ENCODE data around the gene SERPINB12.

SERPINB12 gene, protein sequence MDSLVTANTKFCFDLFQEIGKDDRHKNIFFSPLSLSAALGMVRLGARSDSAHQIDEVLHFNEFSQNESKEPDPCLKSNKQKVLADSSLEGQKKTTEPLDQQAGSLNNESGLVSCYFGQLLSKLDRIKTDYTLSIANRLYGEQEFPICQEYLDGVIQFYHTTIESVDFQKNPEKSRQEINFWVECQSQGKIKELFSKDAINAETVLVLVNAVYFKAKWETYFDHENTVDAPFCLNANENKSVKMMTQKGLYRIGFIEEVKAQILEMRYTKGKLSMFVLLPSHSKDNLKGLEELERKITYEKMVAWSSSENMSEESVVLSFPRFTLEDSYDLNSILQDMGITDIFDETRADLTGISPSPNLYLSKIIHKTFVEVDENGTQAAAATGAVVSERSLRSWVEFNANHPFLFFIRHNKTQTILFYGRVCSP

DNA sequence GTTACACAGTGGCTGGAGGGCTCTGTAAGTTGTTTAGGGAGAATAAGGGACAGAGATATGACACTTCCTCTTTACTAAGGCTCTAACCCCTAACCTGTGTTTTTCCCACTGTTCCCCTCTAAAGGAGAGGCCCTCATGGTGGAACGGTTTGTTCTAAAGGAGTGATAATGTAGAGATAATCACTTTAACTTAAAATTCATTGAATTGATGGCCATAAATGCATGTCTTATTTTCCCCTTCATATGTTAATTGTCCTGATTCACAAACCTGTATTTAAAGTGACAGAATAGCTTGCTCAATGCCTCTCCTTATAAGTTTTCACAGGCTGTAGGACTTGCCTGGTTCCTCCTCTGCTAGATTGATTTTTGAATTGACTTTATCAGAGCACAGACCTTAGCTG is at the start of gene SERPINB12:
Gene SERPINB12 (plus strand): TSS at position 301 of the 400 bp plus-strand sequence. CDS start 13,791 bp downstream, outside the sequence.
- DNase-seq: no peak

DNA sequence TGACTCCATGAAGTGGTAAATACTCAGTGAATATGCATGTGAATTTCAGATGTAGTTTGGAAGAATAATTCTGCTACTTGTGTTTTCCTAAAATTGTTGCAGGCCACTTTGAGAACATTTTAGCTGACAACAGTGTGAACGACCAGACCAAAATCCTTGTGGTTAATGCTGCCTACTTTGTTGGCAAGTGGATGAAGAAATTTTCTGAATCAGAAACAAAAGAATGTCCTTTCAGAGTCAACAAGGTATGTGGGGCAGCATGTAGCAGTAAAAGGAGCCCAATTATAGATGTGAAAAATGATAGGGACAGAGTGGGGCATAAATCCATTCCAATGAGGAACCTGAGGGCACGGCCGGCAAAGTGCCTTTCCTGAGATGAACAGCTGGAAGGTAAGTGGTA is 49.3 kb upstream of the SERPINB12 start:
- no peak for DNase-seq

DNA sequence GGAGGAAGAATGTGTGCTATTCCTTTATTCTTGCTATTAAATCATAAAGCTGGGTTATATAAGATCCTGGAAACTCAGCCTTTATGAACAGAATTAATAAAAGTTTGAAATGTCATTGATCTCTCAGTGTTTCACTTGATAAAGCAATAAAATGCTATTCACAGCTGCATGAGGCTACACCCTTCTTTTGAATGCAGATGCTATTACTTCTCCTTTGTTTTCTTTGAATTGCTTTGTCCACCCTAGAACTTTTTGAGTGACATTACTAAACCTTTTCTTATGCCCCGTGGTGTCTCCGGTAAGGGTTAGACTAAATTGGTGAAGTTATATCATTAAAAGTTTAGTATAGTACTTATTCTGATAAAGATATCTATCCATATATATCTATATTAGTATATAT is 46.5 kb upstream of the SERPINB12 start:
- no peak for DNase-seq

DNA sequence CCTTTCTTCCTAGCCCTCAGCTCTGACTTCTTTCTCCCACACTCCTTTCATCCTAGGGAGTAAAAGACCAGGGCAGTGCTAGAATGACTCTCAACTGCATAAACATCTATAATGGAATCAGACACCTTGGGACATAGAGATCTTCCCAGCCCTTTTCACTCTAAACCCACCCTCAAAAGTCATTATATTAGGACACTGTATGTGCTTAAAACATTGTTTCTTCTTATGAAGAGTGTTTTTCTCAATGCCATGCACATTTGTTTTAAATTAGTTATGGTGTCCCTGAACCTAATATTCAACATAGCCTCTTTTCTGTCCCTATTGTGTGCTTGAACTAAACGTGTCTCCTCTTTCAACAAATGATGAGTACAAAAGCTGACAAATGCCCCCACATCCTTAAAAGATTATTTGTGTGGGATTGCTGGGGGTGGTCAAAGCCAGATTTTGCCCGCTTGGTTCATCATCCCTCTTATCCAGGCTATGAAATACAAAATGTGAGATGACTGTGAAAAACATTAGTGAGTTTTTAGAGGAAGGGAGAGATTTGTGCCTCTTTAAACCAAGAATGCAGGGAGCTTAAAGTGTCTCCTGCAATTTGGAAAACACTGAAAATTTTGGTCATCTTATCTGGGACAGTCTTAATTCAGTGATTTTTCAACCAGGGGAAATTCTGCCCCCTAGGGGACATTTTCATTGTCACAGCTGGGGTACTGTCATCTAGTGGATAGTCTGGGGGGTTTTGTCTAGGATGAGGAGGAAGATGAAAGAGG is 36.4 kb upstream of the SERPINB12 start:
- DNase-seq: peak; percentile 68

DNA sequence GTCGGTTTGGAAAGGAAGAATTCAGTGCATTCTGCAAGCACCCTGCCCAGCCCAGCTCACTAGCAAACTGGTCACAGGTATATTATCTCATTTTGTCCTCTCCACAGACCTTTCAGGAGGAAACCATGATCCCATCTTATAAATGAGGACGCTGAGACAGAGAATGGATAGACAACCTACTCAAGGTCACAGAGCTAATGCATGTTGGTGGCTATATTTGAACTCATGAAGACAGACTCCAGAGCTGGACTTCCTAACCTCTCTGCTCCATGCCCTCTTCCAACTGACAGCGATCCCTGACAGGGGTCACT is 35.9 kb upstream of the SERPINB12 start:
- no peak for DNase-seq

DNA sequence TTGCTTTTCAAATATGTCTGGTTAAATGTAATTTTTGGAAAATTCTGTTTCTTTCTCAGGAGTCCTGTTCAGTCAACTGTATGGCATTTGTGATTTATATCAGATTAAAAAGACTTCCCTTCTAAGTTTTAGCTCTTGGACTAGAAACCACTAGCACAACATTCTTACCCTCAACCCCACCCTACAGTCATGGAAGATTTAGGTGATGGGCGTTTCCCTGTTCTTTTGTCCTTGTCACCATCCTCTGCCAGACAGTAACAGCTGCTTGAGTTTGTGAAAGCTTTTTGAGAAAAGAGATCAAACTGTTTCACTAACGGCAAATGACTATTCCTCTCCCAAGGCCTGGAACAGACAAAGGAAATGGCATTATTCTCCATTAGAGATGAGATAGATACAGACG is 33.6 kb upstream of the SERPINB12 start:
- DNase-seq: peak; percentile 51

DNA sequence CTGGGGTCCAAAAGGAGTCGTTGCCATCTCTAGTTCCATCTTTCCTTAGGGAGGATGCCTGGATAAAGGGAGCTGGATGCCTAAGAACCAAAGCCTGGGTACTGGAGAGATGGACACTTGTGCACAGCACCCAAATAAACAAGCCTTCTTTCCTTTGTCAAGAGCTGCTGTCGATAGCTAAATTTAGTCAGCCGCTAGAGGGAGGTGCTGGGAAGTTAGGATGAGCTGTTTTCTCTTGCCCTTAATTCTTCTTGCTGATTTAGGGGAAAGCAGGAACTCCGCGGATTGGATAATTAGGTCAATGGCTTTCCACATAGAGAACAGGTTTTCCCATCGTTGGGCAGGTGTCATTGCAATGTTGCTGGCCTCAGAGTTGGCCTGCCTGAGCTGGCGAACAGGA is 30.9 kb upstream of the SERPINB12 start:
- DNase-seq: peak; percentile 66

DNA sequence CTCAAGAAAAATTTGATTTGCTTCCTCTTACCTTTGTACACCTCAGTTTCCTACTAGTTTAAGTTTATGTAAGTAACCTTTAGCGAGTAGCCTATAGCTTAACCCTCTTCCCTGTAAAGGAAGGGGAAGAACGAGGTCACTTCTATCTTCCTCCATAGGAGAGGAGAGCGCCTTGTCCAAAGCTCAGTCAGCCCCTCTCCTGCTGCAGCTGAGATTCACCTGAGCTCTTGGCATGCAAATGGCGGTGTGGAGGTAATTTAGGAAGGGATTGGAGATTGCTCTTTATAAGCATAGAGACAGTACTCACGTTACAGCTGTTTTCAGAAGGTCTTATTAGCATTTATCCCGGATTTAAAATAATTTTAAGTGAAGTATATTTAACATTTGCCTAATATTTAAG is 27.8 kb upstream of the SERPINB12 start:
- no peak for DNase-seq

DNA sequence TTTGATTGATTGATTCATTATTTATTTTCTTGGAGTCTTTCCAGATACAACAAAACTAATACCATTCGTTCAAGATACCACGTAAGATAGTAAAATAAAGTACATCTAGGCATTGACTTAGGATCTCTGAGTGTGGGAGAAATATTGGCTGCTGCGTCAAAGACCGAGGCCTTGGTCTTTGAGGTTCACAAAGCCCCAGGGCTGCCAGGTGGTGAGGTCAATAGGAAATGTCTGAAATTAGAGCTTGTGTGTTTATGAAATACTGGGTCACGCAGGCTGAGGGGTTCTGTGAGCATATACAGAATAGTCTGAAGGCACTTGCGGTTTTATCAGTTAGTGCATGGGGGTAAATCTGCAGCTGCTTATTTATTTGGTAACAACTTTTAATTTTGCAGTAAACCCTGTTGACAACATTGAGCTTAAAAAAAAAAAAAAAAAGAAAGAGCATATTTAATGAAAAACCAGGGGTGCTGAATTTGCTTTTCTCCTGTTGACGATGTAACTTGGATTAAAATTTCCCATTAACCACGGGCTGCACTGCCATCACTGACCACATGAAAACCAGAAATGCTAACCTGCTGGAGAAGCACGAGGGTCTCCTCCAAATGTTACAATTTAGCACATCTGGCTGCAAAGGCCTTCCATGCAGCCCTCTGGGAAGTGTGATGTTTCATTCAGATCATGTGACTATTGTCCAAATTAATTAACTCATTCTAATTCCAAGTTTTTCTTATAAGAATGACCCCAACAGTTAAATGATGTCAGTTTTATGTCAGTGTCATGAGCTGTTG is 27.1 kb upstream of the SERPINB12 start:
- no peak for DNase-seq

DNA sequence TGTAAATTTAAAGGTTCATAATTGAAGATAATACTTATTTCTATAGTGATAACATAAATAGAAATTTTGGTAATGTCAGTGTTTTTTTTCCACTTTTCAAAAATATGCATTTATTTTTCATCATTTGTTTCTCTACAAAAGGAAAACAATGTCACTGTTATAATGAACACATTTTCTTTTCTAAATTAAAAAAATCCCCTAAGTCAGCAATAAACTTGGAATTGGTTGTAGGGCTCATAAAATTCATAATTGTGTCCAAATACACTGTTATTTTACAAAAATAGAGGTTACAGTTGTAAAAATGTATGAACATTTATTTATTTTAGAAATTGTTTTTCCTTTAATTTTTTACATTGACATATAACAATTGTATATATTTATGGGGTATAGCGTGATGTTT is 26.4 kb upstream of the SERPINB12 start:
- no peak for DNase-seq

DNA sequence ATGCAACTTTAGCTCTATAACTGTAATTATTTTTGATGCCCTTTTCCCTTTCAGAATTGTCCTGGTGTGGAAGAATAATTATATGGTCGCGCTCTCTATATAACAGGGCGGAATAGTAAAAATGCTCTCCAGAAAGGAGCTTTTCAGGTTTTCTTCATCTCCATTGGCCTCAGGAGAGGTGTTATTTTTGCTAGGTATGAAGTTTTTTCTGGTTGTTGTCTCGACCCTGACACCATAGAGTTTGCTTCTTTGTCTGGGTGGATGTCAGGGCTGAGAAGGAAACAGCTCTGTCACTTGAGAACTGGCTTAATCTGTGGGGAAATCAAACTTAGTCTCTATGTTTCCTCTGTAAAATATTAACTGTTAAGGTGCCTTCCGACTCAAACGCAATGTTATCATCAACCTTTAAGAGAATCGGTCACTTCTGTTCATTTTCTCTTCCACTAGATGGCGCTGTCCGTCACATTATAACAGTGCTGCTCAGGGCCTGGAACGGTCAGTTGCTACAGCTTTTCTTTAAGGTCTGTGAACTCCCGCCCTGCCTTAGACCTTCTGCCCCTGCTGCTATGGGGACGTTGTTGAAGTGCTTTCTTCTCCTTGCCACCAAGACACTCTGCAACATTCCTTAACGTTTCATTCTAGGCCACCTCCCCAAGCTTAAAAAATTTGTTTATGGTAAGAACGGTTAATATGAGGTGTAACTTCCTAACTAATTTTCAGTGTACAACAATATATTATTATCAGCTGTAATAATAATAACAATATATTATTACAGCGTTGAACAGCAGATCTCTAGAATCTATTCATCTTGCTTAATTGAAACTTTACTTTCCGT is 23.8 kb upstream of the SERPINB12 start:
- peak; percentile 95 for DNase-seq

DNA sequence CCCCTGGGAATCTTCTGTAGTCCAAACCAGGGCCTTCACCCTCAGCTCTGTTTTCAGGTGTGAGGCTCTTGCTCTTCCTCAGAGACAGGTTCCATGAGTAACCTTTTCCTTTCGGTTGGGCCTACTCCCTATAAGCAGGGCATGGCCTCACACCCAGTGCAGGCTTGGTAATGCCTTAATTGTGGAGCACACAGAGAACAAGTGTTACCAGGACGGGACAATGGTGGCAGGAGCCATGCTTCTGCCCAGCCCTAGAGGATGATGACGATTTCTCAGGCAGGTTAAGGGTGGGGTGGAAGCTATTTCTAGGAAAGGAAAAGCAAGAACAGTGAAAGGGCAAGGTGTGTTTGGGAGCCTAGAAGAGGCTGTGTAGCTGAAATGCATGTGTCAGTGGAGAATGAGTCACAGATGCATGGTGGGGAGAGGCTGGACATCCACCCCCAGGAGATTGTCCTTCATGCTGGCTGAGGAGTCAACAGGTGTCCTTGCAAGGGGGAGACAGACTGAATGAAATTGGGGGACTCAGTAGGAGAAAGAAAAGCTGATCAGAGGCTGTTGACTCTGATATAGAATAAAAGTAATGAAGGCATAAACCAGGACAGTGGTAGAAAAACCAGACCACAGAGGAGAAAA is 22.0 kb upstream of the SERPINB12 start:
- DNase-seq: no peak

DNA sequence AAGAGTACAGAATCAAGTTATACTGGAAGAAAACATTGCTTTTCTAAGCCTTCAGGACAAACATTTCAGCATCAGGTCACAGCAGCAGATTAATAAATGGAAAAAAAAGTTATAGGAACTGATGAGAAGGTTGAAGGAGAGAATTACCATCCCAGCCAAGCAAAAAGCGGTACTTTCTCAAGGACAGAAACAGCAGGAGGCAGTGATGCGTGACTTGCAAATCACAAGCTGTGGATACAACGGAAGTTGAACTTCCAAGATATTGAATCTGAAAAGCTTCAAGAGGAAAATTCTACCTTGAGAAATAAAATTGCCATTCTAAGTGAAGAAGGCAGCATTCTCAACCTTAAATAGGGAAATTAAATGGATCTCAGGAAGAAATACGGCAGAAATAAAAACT is 18.5 kb upstream of the SERPINB12 start:
- no peak for DNase-seq

DNA sequence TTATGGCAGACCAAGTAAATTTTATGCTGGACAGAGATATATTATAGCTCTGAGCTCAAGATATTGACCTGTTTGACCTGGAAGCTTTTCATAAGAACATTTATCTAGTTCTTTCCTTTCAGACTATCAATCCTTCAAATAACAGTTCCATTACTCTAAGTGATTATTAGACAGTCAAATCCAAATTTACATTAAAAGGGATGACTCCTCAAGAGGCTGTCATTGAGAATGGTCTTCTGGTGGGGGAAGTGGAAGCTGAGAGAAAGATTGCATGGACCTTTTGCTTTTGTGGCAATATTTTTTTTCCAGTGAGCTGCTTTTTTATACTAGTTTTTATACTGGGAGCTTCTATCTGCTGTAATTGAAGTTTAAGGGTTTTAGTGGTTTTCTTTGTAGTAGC is 14.9 kb upstream of the SERPINB12 start:
- DNase-seq: no peak

DNA sequence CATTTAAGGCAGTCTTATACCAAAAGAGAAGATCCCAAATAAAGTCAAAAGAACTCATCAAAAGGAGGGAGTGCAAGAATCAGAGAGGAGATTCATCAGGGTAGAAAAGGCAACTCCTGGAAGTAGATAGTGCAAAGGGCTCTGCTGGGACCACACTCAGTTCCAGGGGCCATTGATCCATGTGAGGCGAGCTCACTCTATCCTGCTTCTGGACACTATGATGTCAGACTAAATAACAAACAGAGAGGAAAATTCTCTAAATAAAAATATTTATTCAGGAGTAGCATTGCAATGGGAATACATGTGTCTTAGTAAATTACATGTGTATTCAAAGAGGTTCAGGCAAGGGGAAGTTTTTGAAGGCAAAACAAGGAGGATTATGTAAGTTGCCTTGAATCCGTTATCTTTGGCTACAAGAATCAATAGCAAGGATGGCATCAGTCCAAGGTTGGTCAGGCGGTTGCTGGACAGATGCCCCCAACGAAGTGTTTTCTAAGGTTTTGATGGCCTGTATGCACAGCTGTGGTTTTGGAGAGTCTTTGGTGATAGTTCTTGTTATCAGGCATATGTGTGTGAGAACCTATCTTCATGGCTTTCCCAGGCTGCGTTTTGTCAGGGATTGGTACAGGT is 13.2 kb upstream of the SERPINB12 start:
- no peak for DNase-seq

DNA sequence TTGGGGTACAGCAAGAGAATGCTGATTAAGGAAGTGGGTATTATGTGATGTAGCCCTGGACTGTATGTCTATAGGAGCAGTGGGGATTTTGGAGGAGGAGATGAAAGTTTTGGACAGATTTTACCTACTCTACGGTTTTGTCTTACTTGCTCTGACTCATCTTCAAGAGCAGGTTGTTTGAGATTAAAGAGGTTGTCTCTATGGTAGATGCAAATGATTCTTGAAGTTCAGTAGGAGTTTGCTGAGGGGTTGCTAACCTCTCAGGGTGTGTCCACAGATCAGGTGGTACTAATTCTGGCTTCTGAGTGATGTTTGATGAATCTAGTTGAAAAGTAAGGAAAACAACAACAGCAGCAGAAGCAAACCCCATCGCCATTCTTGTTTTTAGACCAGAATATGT is 9.7 kb upstream of the SERPINB12 start:
- no peak for DNase-seq

DNA sequence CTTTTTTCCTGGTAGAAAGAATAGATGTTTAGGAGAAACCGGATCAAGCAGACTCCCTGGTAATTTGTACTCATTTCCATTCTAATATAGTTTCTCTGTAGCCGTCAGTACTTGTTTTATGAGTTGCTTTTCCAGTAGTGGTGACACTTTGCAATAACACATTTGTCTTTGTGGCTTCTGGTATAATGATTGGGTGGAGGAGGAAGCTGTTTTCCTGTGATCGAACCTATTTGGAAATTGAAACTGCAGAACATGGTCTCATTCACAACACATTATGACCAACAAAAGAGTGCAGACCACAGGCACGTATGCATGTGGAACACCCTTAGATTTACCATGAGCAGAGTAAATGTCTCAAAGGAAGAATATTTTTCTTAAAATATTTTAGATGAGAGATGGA is 7.6 kb upstream of the SERPINB12 start:
- no peak for DNase-seq

DNA sequence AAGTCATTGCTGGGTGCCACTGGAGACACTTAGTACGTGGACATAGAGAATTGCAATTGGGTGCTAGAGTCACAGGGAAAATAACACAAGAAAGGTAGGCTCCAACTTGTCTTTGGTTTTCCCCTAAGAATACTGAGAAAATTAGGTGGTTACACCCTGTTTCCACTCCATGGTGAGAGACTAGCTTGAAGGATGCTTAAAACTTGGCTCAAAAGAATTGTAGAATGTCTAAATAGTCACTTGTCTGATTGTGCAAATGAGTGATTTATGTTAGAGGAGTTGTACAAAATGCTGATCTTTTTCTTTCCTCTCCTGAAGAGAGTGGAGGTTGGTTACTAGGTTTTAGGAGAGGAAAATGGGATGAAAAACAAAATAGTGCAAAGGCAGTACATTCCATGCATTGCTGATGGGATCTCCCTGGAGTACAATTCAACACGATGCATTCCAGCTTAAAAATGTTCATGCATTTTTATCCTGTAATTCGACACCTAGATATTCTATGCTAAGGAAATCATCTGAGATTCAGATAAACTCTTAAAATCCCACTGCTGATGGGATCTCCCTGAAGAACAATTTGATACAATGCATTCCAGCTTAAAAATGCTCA is 2.2 kb upstream of the SERPINB12 start:
- no peak for DNase-seq

DNA sequence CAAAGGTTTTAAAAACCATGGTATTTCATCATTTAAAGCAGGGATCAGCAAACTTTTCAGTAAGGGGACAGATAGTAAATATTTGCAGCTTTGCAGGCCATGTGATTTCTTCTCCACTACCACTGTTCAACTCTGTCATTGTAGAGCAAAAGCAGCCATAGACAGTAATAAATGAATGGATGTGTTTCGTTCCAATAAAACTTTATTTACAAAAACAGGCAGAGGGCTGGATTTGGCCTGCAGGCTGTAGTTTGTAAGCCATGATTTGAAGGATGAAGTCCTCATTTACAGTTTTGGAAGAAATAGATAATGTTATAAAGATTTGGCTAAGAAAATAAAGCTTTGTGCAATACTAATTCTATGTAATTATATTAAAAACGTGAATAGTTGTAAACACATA is 1.8 kb downstream of the SERPINB12 start:
- no peak for DNase-seq

DNA sequence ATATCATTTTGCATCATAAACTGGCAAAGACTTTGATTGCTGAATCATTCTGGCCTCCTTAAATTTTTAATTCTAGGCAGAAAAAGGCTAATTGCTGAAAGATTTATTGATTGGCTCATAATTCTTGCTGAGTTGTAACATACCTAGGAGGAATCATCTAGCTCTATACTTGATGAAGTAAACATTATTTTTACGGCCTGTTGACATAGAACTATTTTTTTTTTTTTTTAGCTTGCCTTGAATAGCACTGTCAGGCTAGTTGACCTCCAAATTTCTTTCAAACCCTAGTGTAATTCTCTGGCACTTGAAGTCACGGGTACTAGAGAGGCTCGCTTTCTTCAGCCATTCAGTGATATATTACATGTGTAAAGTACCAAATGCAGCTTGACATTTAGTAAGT is 2.8 kb downstream of the SERPINB12 start:
- no peak for DNase-seq

DNA sequence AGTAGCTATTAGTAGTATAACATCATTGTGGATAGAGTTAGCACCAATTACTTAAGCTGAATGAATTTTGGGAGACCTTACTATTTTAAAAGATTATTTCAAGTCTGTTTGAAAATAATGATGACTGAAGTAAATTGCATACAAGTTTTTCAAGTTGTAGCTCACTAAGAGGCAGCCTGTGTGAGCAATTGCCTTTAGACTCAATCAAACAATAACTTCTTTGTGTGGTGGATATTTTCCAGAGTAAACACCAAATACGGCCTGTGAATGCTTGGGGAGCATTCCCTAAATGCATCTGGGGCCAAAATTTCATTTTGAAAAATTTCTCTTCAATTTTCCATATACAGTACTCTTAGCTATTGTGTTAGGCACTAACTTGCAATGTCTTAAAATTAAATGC is 7.9 kb downstream of the SERPINB12 start:
- no peak for DNase-seq
